IMR-90 (cell line): ENCODE results near the gene ACOXL. TPM values are rescaled to one million over a fixed set of nuclear protein-coding genes. Genes with fewer than 3 reads are reported as not detected.

Experiments
- ATAC-seq: fragments of 200-7000 bp; cut with Tn5 transposase; 2 replicates; pipeline ENCODE4 v1.9.1; 2020; ENCODE audit warnings: low read depth, mild to moderate bottlenecking, moderate library complexity
- BruUV-seq: library from RNA; stranded (reverse); fragments of 400-500 nt; replicated peaks from 2 replicates; lab custom pipeline; 2021; lab: Mats Ljungman, UMichigan
- CTCF ChIA-PET: fragments of 300-600 bp; formaldehyde crosslinking; extraction: SDS; loops from one replicate; lab custom pipeline; 2021; ENCODE audit warnings: antibody characterized with exemption; lab: Yijun Ruan, JAX
- POLR2A ChIA-PET: fragments of 300-600 bp; sonication (Branson Sonifier 250); formaldehyde crosslinking; loops from one replicate; lab custom pipeline; 2022; ENCODE audit warnings: antibody characterized with exemption; ENCODE audit not compliant: unreplicated experiment; lab: Charles Lee
- DNase-seq: peaks from one replicate; pipeline ENCODE4 v3.0.0; 2013
- H2AFZ ChIP-seq: replicated peaks from 2 replicates; pipeline ENCODE3; 2013; ENCODE audit warnings: low read length, mild to moderate bottlenecking; ENCODE audit not compliant: poor library complexity
- H2AK5ac ChIP-seq: 2 replicates; pipeline ENCODE4 v1.6.1; 2013; ENCODE audit warnings: low read depth, low read length, inconsistent platforms
- H2AK9ac ChIP-seq: replicated peaks from 2 replicates; pipeline ENCODE3; 2013; ENCODE audit warnings: mild to moderate bottlenecking, low read depth, low read length, moderate library complexity; ENCODE audit not compliant: poor library complexity
- H2BK120ac ChIP-seq: 2 replicates; pipeline ENCODE4 v1.6.1; 2013; ENCODE audit warnings: low read depth, low read length, inconsistent platforms
- H2BK15ac ChIP-seq: 3 replicates; pipeline ENCODE4 v1.6.1; 2013; ENCODE audit warnings: low read depth, low read length, inconsistent platforms
- H2BK20ac ChIP-seq: 2 replicates; pipeline ENCODE4 v1.6.1; 2013; ENCODE audit warnings: low read depth, mild to moderate bottlenecking, inconsistent platforms, low read length, moderate library complexity
- H2BK5ac ChIP-seq: 2 replicates; pipeline ENCODE4 v1.6.1; 2013; ENCODE audit warnings: mild to moderate bottlenecking, low read depth, low read length, inconsistent platforms; ENCODE audit not compliant: poor library complexity, severe bottlenecking
- H3K14ac ChIP-seq: replicated peaks from 2 replicates; pipeline ENCODE4 v1.6.1; 2013; ENCODE audit warnings: low read depth, low read length, inconsistent platforms
- H3K18ac ChIP-seq: 2 replicates; pipeline ENCODE4 v1.6.1; 2013; ENCODE audit warnings: low read depth, low read length, control low read depth
- H3K23ac ChIP-seq: 2 replicates; pipeline ENCODE4 v1.6.1; 2013; ENCODE audit warnings: low read depth, low read length, inconsistent platforms
- H3K27ac ChIP-seq: 2 replicates; pipeline ENCODE4 v1.5.1; 2013; ENCODE audit warnings: mild to moderate bottlenecking, control low read depth, low read length; ENCODE audit not compliant: insufficient read depth
- H3K27me3 ChIP-seq: 2 replicates; pipeline ENCODE4 v1.6.1; 2013; ENCODE audit warnings: low read length; ENCODE audit not compliant: control insufficient read depth, insufficient read depth
- H3K36me3 ChIP-seq: 2 replicates; pipeline ENCODE4 v1.6.1; 2013; ENCODE audit warnings: low read length, mixed read lengths; ENCODE audit not compliant: control insufficient read depth, insufficient read depth
- H3K4ac ChIP-seq: 2 replicates; pipeline ENCODE4 v1.6.1; 2013; ENCODE audit warnings: low read depth, low read length, inconsistent platforms
- H3K4me1 ChIP-seq: 2 replicates; pipeline ENCODE4 v1.6.1; 2013; ENCODE audit warnings: low read length, mixed read lengths; ENCODE audit not compliant: control insufficient read depth, insufficient read depth
- H3K4me2 ChIP-seq: 2 replicates; pipeline ENCODE4 v1.6.1; 2013; ENCODE audit warnings: low read depth, mild to moderate bottlenecking, control low read depth, low read length, moderate library complexity
- H3K4me3 ChIP-seq: 2 replicates; pipeline ENCODE4 v1.5.1; 2013; ENCODE audit warnings: low read depth, mild to moderate bottlenecking, control low read depth, low read length, moderate library complexity; ENCODE audit not compliant: insufficient read depth
- H3K56ac ChIP-seq: 2 replicates; pipeline ENCODE4 v1.6.1; 2013; ENCODE audit warnings: low read length, inconsistent platforms; ENCODE audit not compliant: insufficient read depth; ENCODE audit errors: extremely low read depth
- H3K79me1 ChIP-seq, 2 experiments: 2 replicates each; pipeline ENCODE4 v1.6.1; 2013; ENCODE audit warnings: low read length in 2 of 2, inconsistent platforms in 1 of 2, low read depth in 1 of 2
- H3K9ac ChIP-seq: 2 replicates; pipeline ENCODE4 v1.6.1; 2013; ENCODE audit warnings: low read depth, low read length, control low read depth
- H3K9me1 ChIP-seq: 2 replicates; pipeline ENCODE4 v1.6.1; 2013; ENCODE audit warnings: low read length, inconsistent platforms; ENCODE audit not compliant: insufficient read depth
- H3K9me3 ChIP-seq: 2 replicates; pipeline ENCODE4 v1.6.1; 2013; ENCODE audit warnings: low read length; ENCODE audit not compliant: control insufficient read depth, insufficient read depth
- H4K20me1 ChIP-seq: 2 replicates; pipeline ENCODE4 v1.6.1; 2013; ENCODE audit warnings: low read length, inconsistent platforms; ENCODE audit not compliant: insufficient read depth
- H4K5ac ChIP-seq: 2 replicates; pipeline ENCODE4 v1.6.1; 2013; ENCODE audit warnings: mild to moderate bottlenecking, low read depth, low read length, control low read depth
- H4K8ac ChIP-seq, 2 experiments: 2 replicates each; pipeline ENCODE4 v1.6.1; 2013; ENCODE audit warnings: low read depth in 2 of 2, low read length in 2 of 2, control low read depth in 1 of 2, inconsistent platforms in 1 of 2
- H4K91ac ChIP-seq: 2 replicates; pipeline ENCODE4 v1.6.1; 2013; ENCODE audit warnings: low read depth, low read length, inconsistent platforms; ENCODE audit not compliant: insufficient read depth
- BHLHE40 ChIP-seq: fragments of 150-350 bp; IDR thresholded peaks from 2 replicates; pipeline ENCODE4 v1.6.1; 2016; ENCODE audit warnings: mild to moderate bottlenecking, low read depth, low read length
- CEBPB ChIP-seq: IDR thresholded peaks from 2 replicates; pipeline ENCODE4 v1.6.1; 2012; ENCODE audit warnings: low read depth, low read length, improper control_type of control experiment
- CHD1 ChIP-seq: IDR thresholded peaks from 2 replicates; pipeline ENCODE4 v1.6.1; 2012; ENCODE audit warnings: low read depth, low read length, improper control_type of control experiment
- FOS ChIP-seq: fragments of 150-350 bp; IDR thresholded peaks from 2 replicates; pipeline ENCODE4 v1.6.1; 2016; ENCODE audit warnings: low read depth, low read length
- MAFK ChIP-seq: IDR thresholded peaks from 2 replicates; pipeline ENCODE4 v1.6.1; 2012; ENCODE audit warnings: low read depth, low read length, improper control_type of control experiment
- MAZ ChIP-seq: IDR thresholded peaks from 2 replicates; pipeline ENCODE4 v1.6.1; 2012; ENCODE audit warnings: low read depth, mild to moderate bottlenecking, low read length, improper control_type of control experiment, moderate library complexity, borderline replicate concordance
- MXI1 ChIP-seq: IDR thresholded peaks from 2 replicates; pipeline ENCODE4 v1.6.1; 2012; ENCODE audit warnings: low read depth, mild to moderate bottlenecking, low read length, moderate library complexity, borderline replicate concordance
- NFE2L2 ChIP-seq: fragments of 150-350 bp; IDR thresholded peaks from 2 replicates; pipeline ENCODE4 v1.6.1; 2016; ENCODE audit warnings: low read depth, mild to moderate bottlenecking, low read length
- POLR2A ChIP-seq: IDR thresholded peaks from 2 replicates; pipeline ENCODE4 v1.6.1; 2012; ENCODE audit warnings: mild to moderate bottlenecking, low read depth, low read length
- RAD21 ChIP-seq: IDR thresholded peaks from 2 replicates; pipeline ENCODE4 v1.6.1; 2012; ENCODE audit warnings: low read length, improper control_type of control experiment
- RCOR1 ChIP-seq: IDR thresholded peaks from 2 replicates; pipeline ENCODE4 v1.6.1; 2012; ENCODE audit warnings: mild to moderate bottlenecking, low read length, improper control_type of control experiment; ENCODE audit not compliant: insufficient replicate concordance
- RFX5 ChIP-seq: IDR thresholded peaks from 2 replicates; pipeline ENCODE4 v1.8.0; 2012; ENCODE audit warnings: low read depth, mild to moderate bottlenecking, low read length, moderate library complexity
- SMC3 ChIP-seq: fragments of 150-350 bp; IDR thresholded peaks from 2 replicates; pipeline ENCODE4 v1.6.1; 2016; ENCODE audit warnings: low read depth, mild to moderate bottlenecking, antibody characterized with exemption, low read length, moderate library complexity
- WGBS, 2 experiments: methylation state at CpG; one replicate each; pipeline versions ENCODE4 v1.1.5 to v1.1.7; 2013; ENCODE audit warnings: missing lambda C conversion rate in 2 of 2; ENCODE audit not compliant: insufficient read length in 1 of 2; ENCODE audit errors: extremely low coverage in 2 of 2; 5-methylcytosine and 5-hydroxymethylcytosine counted together
- dilution Hi-C: fragments of 300-500 bp; cut with HindIII; formaldehyde crosslinking; loops from one replicate; pipeline ENCODE4 v1.14.3; 2018; ENCODE audit warnings: low sequenced_read_pairs; ENCODE audit not compliant: unreplicated experiment
- in situ Hi-C: fragments of 300-500 bp; cut with MboI; formaldehyde crosslinking; loops from 3 replicates; pipeline ENCODE4 v1.14.3; 2019; ENCODE audit warnings: low sequenced_read_pairs, inconsistent platforms, mixed read lengths
- intact Hi-C: fragments of 100-400 bp; cut with micrococcal nuclease; formaldehyde crosslinking; loops from 2 replicates; pipeline ENCODE4 v1.10.0; 2022
- polyA plus RNA-seq, 3 experiments: library from polyadenylated mRNA; depleted of rRNA; stranded (reverse); fragments of >200 nt; gene quantifications; 2 replicates each; pipeline ENCODE4 v1.2.3, GENCODE V29; 2012; ENCODE audit warnings: low replicate concordance in 1 of 3
- total RNA-seq: library from RNA; depleted of rRNA; stranded (reverse); fragments of >200 nt; gene quantifications from 2 replicates; pipeline ENCODE4 v1.2.3, GENCODE V29; 2012
- TF ChIP-seq, protein P1 (sequence below): fragments of 150-350 bp; IDR thresholded peaks from 2 replicates; pipeline ENCODE4 v1.6.1; 2017; ENCODE audit warnings: mild to moderate bottlenecking, antibody characterized with exemption, low read length, low read depth
- TF ChIP-seq, protein P2 (sequence below): conservative IDR thresholded peaks from 2 replicates; pipeline ENCODE4 v1.5.1; 2012; ENCODE audit warnings: mild to moderate bottlenecking, low read depth, low read length, improper control_type of control experiment
- TF ChIP-seq, protein P3 (sequence below): fragments of 150-350 bp; IDR thresholded peaks from 2 replicates; pipeline ENCODE4 v1.6.1; 2016; ENCODE audit warnings: low read depth, mild to moderate bottlenecking, low read length, moderate library complexity, borderline replicate concordance

The ACOXL gene
- total and polyA plus RNA-seq, 2 of the 4 experiments (the other 2 are of a cell fraction) = not detected

DNA sequence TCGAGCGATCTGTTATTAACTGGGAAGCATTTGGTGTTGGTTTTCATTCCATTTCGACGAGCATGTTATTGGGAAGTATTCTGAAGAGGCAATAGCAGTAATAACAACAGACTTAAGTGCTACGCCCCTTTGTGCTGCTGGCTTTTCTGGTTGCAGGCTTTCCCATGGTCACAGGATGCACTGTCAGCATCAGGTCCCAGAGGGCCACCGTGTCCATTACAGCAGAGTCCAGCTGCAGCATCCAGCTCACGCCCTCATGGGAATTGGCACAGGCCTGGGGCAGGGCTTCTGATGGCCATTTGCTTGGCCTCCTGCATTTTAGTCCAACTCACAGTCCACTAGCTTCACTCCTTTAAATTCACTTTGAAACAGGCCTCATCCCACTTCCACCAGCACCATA is 432.7 kb downstream of the ACOXL start:
- H3K14ac ChIP-seq = no peak overlapping the region
- no peak overlapping the region for H4K91ac ChIP-seq
- H3K36me3 ChIP-seq = peaks cover 23% of the 10 kb centered on the region; the same call in 1 of the 2 replicates
- peaks cover 23% of the 10 kb centered on the region for H4K20me1 ChIP-seq
- no peak overlapping the region for H2BK20ac ChIP-seq
- DNase-seq = no peak
- no peak overlapping the region for H4K5ac ChIP-seq
- BruUV-seq = no TSS peak
- H3K9me3 ChIP-seq = no peaks in the 10 kb centered on the region
- H3K27me3 ChIP-seq = peaks cover 6% of the 10 kb centered on the region; the same call in 1 of the 2 replicates
- H2BK120ac ChIP-seq = no peak overlapping the region
- dilution Hi-C loops (no loop called here), intact Hi-C loops (no loop called here), in situ Hi-C loops (no loop called here)
- no peak overlapping the region for H3K23ac ChIP-seq
- CTCF ChIA-PET = no interaction called here
- no peak overlapping the region for H3K18ac ChIP-seq
- H2BK15ac ChIP-seq = no peak overlapping the region
- POLR2A ChIA-PET = no interaction called here
- WGBS, 2 experiments = 82% methylated on average over 7 of the region's 7 CpGs; no CpG with 5 or more reads in 1 of the 2 experiments
- no peak overlapping the region for H3K4me2 ChIP-seq
- H3K4me1 ChIP-seq = peaks cover 18% of the 10 kb centered on the region
- no peak overlapping the region for H3K4ac ChIP-seq
- no peak overlapping the region for H2AK9ac ChIP-seq
- no peak overlapping the region for H3K27ac ChIP-seq
- H3K9ac ChIP-seq = no peak overlapping the region
- no peak overlapping the region for H2AK5ac ChIP-seq
- no peaks in the 10 kb centered on the region; a peak in 1 of 4 replicates for H3K79me1 ChIP-seq
- H3K56ac ChIP-seq = no peak overlapping the region
- ATAC-seq = no peak
- TF ChIP-seq CHD1 (no peak), POLR2A (no peak), RFX5 (no peak), SMC3 (no peak), NFE2L2 (no peak), CEBPB (no peak), FOS (no peak), RAD21 (no peak), MAZ (no peak), RCOR1 (no peak), MAFK (no peak), BHLHE40 (no peak), MXI1 (no peak)
- TF ChIP-seq, protein P1, sequence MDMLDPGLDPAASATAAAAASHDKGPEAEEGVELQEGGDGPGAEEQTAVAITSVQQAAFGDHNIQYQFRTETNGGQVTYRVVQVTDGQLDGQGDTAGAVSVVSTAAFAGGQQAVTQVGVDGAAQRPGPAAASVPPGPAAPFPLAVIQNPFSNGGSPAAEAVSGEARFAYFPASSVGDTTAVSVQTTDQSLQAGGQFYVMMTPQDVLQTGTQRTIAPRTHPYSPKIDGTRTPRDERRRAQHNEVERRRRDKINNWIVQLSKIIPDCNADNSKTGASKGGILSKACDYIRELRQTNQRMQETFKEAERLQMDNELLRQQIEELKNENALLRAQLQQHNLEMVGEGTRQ = no peak
- TF ChIP-seq, protein P2, sequence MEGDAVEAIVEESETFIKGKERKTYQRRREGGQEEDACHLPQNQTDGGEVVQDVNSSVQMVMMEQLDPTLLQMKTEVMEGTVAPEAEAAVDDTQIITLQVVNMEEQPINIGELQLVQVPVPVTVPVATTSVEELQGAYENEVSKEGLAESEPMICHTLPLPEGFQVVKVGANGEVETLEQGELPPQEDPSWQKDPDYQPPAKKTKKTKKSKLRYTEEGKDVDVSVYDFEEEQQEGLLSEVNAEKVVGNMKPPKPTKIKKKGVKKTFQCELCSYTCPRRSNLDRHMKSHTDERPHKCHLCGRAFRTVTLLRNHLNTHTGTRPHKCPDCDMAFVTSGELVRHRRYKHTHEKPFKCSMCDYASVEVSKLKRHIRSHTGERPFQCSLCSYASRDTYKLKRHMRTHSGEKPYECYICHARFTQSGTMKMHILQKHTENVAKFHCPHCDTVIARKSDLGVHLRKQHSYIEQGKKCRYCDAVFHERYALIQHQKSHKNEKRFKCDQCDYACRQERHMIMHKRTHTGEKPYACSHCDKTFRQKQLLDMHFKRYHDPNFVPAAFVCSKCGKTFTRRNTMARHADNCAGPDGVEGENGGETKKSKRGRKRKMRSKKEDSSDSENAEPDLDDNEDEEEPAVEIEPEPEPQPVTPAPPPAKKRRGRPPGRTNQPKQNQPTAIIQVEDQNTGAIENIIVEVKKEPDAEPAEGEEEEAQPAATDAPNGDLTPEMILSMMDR = no peak
- TF ChIP-seq, protein P3, sequence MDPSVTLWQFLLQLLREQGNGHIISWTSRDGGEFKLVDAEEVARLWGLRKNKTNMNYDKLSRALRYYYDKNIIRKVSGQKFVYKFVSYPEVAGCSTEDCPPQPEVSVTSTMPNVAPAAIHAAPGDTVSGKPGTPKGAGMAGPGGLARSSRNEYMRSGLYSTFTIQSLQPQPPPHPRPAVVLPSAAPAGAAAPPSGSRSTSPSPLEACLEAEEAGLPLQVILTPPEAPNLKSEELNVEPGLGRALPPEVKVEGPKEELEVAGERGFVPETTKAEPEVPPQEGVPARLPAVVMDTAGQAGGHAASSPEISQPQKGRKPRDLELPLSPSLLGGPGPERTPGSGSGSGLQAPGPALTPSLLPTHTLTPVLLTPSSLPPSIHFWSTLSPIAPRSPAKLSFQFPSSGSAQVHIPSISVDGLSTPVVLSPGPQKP = no peak
- peaks cover 11% of the 10 kb centered on the region for H3K9me1 ChIP-seq
- no peak overlapping the region for H3K4me3 ChIP-seq
- H2AFZ ChIP-seq = no peak overlapping the region
- H4K8ac ChIP-seq = no peak overlapping the region
- H2BK5ac ChIP-seq = no peak overlapping the region
